GM12873 (cell line): Measurements from ENCODE around the gene SLC29A2.

ENCODE experiments used
- TF ChIP-seq, protein P1 (sequence below): IDR thresholded peaks from 2 replicates; pipeline ENCODE4 v1.5.1; 2012; ENCODE audit warnings: low read depth, mild to moderate bottlenecking, moderate library complexity, low read length, control low read depth; ENCODE audit not compliant: insufficient read depth; ENCODE audit errors: missing control alignments

The SLC29A2 gene

DNA sequence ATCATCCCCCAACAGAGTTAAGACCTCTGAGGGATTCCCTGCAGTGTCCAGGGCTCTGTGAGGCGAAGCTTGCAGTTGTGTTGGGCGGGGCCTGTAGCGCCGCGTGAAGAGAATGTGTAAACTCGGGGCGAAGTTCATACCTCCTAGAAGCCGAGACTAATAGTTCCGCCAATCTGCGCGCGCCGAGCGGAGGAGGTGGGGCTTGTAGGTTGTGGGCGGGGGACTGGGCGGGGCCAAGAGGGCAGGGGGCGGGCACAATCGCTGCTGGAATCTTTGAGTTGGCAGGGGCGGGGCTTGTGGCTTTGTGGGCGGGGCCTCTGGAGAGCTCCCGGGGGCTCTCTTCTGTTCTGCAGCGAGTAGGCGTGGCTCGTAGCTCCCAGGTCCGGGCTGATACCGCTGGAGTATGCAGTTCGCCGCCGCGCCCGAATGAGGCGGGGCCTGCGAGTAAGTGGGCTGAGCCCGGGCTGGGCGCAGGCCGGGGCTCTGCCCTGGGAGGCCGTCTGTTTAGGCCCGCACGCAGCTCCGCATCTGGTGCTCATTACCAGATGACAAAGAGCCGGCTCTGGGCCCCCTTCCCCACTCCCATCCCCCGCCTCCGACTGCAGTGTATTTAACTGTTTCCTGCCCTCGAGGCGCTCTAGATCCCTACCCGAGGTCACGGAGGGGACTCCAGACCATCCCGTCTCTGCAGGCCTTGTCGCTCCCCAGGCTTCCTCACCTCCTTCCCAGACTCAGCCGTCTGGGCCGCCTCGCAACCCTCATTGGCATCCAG lies 58.8 kb downstream of the SLC29A2 start:
- TF ChIP-seq, protein P1, sequence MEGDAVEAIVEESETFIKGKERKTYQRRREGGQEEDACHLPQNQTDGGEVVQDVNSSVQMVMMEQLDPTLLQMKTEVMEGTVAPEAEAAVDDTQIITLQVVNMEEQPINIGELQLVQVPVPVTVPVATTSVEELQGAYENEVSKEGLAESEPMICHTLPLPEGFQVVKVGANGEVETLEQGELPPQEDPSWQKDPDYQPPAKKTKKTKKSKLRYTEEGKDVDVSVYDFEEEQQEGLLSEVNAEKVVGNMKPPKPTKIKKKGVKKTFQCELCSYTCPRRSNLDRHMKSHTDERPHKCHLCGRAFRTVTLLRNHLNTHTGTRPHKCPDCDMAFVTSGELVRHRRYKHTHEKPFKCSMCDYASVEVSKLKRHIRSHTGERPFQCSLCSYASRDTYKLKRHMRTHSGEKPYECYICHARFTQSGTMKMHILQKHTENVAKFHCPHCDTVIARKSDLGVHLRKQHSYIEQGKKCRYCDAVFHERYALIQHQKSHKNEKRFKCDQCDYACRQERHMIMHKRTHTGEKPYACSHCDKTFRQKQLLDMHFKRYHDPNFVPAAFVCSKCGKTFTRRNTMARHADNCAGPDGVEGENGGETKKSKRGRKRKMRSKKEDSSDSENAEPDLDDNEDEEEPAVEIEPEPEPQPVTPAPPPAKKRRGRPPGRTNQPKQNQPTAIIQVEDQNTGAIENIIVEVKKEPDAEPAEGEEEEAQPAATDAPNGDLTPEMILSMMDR, result no peak
